GM18858 (cell line): ENCODE data around the gene TPSD1.
"Not testable (repeated sequence)": the region's sequence is repeated elsewhere in the genome, so short reads cannot be mapped to it uniquely, and the experiment has no call there.

Experiments used
- ATAC-seq: cut with Tn5 transposase; IDR thresholded peaks from one replicate; pipeline ENCODE4 v1.9.1; 2021; ENCODE audit not compliant: unreplicated experiment

Gene TPSD1

GRCh38 chr16:1220841-1221627, 34.8 kb upstream of the TPSD1 start:
- ATAC-seq = no peak

GRCh38 chr16:1221628-1222552, 34.0 kb upstream of the TPSD1 start:
- ATAC-seq = no peak

DNA sequence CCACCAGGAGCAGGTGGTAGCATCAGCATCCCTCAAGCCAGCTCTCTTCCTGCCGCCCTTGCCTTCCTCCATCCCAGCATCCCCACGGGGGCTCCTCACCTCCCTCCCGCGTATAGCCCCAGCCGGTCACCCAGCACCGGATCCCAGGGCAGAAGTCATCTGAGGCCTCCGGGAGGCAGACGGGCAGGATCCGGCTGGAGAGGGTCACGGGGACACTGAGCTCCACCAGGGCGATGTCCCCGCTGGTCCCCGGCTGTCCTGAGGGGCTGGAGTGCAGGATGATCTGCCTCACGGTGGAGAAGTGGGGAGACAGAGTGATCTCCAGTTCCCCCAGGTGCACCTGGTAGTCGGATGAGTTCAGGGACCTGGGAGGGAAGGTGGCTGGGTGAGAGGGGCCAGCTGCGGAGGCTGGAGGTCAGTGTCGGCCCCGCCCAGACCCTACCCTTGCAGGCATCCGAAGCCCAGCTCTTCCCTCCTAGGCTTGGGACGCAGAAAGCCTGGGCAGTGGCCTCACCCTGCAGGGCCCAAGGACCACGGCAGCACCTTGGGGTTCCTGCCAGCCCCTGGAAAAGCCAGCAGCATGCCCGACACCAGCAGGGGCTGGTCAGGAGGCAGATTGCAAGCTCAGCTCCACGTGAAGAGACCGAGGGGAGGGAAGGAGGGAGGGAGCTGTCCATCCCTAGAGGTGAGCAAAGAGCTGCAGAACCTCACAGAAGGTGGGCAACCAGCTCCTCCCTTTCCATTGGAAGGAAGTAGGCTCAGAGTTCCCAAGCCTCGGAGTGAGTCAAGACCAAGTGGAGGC, 33.1 kb upstream of the TPSD1 start:
- ATAC-seq = no peak

DNA sequence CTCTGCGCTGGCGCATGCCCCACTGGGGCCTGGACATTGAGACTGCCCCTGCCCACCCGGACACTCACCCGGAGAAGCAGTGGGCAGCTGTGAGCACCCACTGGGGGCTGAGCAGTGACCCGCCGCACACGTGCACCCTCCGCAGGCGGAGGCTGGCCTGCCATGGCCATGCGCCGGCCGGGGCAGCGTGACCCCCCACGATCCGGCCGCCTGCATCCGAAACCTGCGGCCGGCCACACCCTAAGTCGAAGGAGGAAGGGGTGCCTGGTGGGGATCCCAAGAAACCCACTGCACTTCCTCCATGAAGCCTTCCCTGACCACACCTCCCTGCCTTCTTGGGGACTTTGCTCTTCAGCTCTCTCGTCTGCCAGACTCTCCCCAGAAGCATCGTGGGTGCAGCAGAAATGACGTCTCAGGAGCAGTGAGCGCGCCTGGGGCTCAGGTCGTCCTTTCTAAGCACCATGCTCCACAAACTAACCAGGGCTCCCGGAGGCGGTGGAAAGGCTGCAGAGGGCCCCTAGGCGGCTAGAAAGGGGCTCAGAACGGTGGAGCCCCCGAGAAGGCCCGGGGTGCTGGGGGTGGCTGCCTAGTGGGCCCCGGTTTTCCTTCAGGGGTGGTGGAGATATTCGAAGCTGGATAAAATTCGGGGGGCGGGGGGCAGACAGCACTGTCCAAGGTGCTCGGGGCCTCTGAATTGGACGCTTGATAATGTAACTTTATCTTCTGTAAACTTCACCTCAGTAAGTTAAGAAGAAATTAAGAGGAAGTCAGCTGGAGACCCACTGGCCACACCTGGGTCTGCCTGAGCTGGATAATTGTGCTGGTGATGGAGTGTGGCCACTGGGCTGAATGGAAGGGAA, 32.3 kb upstream of the TPSD1 start:
- no peak for ATAC-seq

GRCh38 chr16:1224558-1224957, 31.3 kb upstream of the TPSD1 start:
- no peak for ATAC-seq

DNA sequence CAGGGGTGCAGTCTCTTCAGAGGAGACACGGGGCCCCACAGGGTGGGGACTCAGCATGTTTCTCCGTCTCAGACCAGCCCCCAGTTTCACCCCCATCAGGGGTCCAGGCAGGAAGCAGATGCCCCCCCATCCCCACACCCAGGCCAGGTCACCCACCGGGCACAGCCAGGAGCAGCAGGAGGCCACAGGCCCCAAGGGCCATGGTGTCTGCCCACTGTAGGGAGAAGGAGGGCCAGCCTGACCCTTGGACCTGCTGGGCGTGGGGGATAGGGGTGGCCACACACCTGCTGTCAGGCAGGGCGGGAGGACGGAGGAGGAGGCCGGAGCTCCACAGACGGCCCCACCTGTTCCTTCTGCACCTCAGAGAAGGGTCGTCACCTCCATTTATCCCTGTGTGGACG, 30.8 kb upstream of the TPSD1 start, which contains the start of gene TPSG1:
Gene TPSG1 (minus strand): TSS at position 218 of the 401 bp plus-strand sequence. CDS start 16 bp downstream, at position 202.
- no peak for ATAC-seq

DNA sequence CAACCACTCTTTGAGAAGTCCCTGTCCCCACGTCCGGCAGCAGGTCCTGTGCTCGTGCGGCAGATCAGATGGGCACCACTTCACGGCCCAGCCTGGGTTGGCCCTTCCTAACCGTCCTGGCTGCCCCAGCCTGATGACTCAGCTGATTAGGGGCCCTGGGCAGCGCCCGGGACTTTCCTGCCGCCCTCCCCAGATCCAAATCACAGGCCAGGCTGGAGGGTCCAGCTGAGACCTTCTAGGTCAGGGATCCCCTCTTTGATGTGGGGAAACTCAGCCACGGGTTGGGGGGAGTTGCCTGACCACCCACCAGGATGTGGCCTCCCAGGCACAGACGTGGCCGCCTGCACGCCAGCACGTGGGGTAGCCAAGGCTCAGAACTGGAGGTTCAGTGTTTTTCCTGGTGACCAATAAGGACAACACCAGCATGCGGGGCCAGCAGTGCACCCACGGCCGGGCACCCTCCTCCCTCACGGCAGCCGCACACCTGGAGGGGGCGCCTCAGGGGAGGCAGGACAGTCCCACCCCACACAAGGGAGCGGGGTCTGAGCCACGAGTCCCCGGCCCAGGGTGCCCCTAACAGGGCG, 30.0 kb upstream of the TPSD1 start:
- ATAC-seq = not testable (repeated sequence)

DNA sequence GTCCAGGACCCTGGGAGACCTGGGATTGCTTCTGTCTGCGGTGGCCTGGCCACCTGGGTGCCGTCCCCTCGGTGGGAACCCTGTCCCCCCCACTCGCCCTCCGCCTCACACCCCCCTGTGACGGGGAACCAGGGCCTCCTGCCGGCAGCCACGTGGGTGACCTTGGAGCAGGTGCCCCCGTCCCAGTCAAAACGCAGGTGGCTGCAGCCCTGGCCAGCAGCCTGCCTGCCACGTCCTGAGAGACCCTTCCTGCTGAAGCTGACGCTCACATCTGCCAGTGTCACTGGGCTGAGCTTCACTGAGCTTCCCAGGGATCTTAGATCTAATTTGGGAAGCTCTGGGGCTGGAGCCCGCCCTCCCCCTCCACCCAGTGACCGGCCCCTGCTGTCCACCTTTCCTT, 29.2 kb upstream of the TPSD1 start:
- not testable (repeated sequence) for ATAC-seq

DNA sequence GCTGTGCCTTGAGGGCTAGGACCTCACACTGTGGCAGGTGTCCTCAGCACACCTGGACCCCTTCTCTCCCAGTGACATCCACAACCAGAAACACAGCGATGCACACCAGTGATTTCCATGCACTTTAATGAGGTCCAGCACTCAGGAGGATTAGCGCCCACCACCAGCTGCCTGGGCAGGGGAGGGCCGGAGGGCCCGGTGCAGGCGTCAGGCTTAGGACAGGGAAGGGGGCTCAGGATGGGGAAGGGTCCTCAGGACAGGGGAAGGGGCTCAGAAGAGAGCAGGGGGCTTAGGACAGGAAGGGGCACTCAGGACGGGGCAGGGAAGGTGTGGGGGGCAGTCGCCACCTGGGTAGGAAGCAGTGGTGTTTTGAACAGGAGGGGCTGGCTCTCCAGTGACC, 27.6 kb upstream of the TPSD1 start:
- not testable (repeated sequence) for ATAC-seq

- ATAC-seq = not testable (repeated sequence)
Observed at GRCh38 chr16:1229476-1229875, 26.4 kb upstream of the TPSD1 start.

GRCh38 chr16:1230084-1230470, 25.8 kb upstream of the TPSD1 start, which contains the start of gene TPSB2:
Gene TPSB2, minus strand, starts transcription at chr16:1230184. Its CDS starts 233 bp downstream, at chr16:1229951.
- not testable (repeated sequence) for ATAC-seq

DNA sequence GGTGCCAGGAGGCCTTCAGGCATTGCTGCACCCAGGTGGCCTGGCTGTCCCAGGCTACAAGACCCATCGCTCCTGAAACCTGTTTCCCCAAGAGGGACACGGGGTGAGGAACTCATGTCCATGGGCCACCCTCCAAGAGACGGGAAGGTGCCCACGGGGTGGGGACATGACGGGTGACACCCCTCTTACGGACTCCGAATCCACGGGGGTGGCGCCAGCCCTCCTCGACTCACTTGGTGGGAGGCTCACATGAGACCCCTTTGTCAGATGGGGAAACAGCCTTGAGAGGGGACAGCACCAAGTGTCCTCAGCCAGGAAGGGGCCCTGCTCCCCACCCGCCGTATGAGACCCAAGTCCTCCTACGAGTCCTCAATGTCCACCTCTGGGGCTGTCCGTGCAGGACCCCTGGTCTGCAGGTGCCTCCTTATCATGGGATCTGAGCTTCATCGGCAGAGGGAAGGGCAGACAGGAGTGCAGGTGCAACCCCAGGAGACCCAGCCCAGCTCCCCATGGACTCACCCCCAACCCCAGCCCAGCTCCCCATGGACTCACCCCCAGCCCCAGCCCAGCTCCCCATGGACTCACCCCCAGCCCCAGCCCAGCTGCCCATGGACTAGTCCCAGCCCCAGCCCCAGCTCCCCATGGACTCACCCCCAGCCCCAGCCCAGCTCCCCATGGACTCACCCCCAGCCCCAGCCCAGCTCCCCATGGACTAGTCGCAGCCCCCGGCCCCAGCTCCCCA, 25.2 kb upstream of the TPSD1 start:
- not testable (repeated sequence) for ATAC-seq

DNA sequence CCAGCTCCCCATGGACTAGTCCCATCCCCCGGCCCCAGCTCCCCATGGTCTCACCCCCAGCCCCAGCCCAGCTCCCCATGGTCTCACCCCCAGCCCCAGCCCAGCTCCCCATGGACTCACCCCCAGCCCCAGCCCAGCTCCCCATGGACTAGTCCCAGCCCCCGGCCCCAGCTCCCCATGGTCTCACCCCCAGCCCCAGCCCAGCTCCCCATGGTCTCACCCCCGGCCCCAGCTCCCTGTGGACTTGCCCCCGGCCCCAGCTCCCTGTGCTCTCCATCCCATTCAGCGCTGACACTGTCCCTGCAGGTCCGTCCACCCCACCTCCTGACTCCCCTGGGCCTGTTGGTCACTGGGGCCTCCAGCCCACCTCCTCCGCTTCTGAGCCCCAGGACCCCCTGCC, 24.6 kb upstream of the TPSD1 start:
- not testable (repeated sequence) for ATAC-seq

GRCh38 chr16:1232049-1232748, 23.7 kb upstream of the TPSD1 start:
- ATAC-seq = not testable (repeated sequence)

DNA sequence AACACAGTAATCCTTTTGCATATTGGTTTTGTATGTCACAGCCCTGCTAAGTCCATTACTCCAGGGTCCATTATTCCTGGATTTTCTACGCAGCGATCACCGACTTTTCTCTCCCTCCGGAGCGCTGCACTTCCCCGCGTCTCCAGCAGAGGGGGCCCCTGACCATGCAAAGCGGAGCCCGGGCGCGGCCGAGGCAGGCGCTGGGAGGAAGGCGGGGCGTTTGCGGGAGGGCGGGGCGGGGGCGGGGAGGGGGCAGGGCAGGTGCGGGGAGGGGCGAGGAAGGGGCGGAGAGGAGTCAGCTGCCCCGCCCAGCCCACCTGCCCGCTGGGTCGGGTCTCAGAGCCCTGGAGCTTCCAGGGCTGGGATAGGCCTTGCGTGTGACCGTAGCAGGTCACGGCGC, 19.2 kb upstream of the TPSD1 start:
- ATAC-seq = not testable (repeated sequence)

GRCh38 chr16:1237990-1238389, 17.9 kb upstream of the TPSD1 start:
- no peak for ATAC-seq

DNA sequence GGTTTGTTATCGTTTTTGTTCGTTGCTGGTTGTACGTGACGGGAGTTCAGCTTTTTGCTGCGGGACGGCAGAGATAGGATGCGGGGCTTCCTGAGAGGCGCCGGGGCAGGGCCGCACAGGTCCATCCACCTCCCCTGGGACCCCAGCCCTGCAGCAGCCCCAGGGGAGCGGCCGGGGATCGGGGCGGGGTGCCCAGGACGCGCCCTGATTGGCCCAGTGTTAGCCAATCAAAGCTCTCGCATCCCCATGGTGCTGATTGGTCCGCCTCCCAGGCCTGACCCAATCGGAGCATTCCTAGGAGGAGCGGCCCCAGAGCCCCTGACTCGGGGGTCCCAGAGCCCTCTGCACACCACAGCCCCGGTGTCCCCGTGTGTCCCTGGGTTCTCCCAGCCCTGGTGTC, 17.0 kb upstream of the TPSD1 start:
- not testable (repeated sequence) for ATAC-seq

GRCh38 chr16:1239575-1239974, 16.3 kb upstream of the TPSD1 start:
- ATAC-seq = not testable (repeated sequence)
